Stimulated activated naive CD8-positive, alpha-beta T cell treated with anti-CD3 and anti-CD28 coated beads, Interleukin-15, Interleukin-2, amounts not matched to agents 100 U/mL and 50 U/mL, for 24 hours (primary cell): ENCODE measurements around the gene GABPB2.

Source experiments
- ATAC-seq: fragments of 150-1000 bp; cut with Tn5 transposase; one replicate; pipeline ENCODE4 v1.10.0; 2021
- DNase-seq: peaks from one replicate; pipeline ENCODE4 v3.0.0; 2021

The GABPB2 gene

GRCh38 chr1:151133018-151133806 lies 62.7 kb downstream of the GABPB2 start:
- no peak for ATAC-seq
- DNase-seq: no peak

- DNase-seq (no peak), ATAC-seq (no peak)
Observed at GRCh38 chr1:151134396-151134795, 63.8 kb downstream of the GABPB2 start.

DNA sequence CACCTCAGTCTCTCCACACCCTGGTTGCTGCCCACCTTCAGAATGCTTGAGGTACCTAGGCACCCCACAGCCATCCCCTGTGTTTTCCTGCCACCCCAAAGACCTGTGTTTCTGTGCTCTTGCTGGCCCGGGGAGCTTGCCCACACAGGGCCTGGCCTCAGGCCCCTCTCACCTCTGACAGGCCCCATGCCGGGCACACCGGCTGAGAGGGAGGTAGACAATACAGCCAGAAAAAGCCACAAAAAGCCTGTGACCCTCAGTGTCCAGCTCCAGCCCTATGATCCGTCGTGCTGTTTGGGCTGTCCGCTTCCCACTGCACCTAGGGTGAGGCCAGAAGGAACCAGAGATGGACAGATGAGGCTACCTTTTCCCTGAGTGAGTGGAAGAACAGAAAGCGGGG lies 64.4 kb downstream of the GABPB2 start:
- no peak for ATAC-seq
- DNase-seq: no peak

DNA sequence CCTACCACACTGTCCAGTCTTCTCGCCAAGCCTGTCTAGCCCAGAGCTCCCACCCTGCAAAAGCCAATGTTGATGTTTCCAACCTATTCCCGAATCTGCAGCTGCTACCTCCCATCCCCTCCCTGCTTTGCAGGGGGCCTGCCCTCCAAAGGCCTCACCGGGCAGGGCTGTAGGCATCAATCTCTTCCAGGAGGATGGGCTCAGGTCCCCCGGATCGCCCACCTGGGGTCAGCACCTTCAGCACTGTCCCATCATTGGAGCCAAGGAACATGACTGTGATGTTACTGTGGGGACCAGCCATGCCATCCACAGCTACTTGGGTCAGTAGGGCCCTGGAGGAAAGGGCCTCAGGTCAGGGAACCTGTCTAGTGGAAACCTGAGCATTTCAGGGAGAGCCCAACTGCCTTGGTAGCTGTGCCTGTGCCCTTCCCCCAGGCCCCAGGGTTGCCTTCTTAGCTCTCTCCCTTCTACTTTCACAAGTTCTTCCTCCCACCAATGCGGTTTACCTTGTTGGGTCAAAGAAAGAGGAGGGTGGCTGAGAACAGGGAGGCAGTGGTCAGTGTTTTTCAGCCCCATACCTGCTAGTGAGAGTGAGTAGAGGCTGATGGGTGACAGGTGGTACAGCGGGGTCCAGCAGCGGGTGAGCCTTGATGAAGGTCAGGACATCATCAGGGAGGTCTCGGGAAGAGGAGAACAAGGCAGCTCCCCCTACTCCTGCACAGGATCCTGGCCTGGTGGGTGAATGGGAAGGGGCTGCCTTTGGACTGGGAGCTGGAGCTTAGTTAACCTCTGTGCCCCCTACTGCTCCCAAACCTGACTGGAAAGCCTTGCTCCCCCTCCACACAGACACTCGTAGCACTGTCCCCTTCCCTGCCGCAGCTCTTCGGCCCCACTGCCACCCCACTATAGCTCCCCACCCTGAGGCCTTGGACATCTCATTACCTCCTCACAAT lies 65.1 kb downstream of the GABPB2 start:
- DNase-seq (no peak), ATAC-seq (no peak)

GRCh38 chr1:151137789-151138188 lies 67.2 kb downstream of the GABPB2 start:
- ATAC-seq (no peak), DNase-seq (no peak)

DNA sequence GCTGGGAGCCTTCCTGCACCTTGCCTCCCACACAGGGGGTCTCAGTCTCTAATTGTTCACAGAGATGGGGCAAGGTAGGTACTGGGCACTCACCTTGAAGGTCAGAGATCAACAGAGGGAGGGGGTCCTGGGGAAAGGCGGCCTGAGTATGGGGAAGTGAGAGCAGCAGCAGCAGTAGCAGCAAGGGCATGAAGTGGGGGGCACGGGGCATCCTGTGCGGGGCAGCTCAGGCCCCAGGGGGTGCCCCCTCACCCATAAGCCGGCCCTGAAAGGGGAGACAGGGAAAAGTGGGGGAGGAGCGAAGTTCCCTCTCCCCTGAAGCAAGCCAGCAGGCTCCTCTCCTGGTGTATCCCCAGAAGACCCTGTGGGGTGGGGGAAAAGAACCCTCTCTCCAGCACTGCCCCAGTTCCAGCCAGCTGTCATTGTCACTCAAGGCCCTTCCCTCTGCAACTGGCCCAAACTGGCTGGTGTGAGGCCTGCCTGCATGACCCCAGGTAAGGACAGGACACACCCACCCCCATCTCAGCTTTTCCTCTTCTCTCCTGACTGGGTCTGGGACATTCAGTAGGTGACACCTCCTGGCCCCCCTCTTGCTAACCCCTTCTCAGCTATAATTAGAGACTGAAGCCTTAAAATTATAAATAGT lies 72.0 kb downstream of the GABPB2 start:
- DNase-seq: no peak
- ATAC-seq: no peak

DNA sequence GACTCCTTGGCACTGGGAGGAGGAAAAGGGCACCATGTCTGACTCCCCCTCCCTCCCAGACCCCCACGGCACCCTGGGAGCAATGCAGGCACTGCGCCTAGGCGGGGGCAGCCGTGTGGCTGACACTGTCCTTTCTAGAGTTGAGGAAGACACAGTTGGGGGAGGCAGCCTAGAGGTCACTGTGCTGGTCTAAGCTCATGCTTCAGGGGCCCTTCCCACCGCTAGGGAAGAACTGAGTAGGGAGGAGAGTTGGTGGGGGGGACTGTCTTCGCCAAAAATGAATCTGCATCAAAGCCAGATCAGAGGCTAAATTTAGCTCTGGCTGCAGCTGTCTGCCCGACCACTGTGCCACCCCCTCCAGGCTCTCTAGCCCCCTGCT lies 72.5 kb downstream of the GABPB2 start:
- no peak for DNase-seq
- no peak for ATAC-seq

DNA sequence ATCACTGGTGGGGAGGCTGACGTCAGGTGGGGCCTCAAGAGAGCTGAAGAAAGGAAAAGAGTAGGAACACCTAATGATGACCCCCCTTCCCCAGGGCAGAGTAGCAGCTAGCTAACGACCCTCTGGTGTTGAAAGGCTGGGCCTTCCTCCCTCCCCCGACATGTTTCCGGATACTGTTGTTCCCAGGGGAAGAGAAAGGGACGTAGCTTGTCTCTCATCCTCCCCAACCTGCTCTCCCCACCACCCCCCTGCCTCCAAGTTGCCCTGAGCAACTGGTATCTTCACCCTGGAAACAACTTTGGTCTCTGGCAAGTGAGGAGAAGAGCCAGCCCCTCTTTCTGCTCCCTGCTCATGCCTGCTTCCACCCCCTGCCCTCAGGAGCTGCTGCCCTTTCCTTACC lies 73.4 kb downstream of the GABPB2 start:
- no peak for DNase-seq
- no peak for ATAC-seq

GRCh38 chr1:151144474-151145303 lies 74.1 kb downstream of the GABPB2 start:
- ATAC-seq (no peak), DNase-seq (no peak)

GRCh38 chr1:151145304-151146071 lies 74.9 kb downstream of the GABPB2 start:
- DNase-seq: peak; percentile 30
- ATAC-seq: no peak

GRCh38 chr1:151146072-151146411 lies 75.5 kb downstream of the GABPB2 start:
- ATAC-seq (no peak), DNase-seq (no peak)

DNA sequence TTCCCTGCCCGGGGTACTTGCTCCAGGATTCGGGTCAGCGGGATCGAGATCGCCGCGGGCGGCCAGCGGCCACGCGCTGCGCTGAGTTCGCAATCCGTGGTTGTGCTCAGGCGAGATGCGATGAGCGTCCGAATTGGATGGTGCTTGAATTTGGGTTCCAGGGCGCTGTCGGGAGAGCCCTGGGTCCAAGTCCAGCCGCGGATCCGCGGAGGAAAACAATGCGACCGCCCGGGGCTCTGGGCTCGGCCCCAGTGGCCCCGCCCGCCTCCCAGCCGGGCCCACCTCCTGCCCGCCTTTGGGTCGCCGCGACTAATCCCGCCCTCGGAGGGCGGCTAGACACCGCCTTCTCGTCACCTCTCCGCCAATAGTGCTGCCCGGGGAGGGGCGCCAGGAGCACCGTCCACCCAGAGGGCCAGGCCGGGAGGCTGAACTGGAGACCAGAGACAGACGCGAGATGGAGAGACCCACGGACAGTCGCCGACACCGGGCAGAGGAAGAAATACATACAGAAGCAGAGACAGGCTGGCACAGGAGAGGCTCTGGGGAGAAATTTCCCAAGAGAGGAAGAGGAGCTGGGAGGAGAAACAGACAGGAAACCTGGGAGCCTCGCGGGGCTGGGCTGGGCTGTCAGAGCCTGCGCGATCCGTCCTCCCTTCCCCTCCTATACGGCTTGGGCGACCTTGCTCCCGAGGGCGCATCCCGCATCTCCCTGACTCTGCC lies 76.0 kb downstream of the GABPB2 start, which contains the start of gene SEMA6C:
Gene SEMA6C, minus strand, starts transcription at position 220 of the 720 bp plus-strand sequence. CDS start 4,010 bp downstream, outside the sequence.
- ATAC-seq (peak; percentile 100), DNase-seq (peak; percentile 90)

GRCh38 chr1:151147132-151147503 lies 76.6 kb downstream of the GABPB2 start:
- ATAC-seq (no peak), DNase-seq (no peak)

DNA sequence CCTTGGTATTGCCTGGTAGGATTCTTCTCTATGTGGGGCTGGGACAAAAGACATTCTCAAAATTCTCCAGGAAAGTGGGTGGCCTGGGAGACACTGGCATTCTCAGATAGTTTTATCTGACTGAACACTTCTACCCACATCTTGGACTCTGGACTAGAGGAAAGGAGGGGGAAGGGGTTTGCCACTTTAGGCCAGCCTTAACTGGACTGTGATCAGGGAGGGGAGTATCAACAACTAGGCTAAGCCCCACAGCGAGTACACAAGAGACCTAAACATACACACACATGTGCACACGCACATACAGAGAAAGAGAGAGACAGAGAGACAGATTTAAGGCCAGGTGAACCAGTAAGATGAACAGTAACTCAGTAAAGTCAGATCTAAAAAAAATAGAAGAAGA lies 77.1 kb downstream of the GABPB2 start:
- DNase-seq (no peak), ATAC-seq (no peak)

DNA sequence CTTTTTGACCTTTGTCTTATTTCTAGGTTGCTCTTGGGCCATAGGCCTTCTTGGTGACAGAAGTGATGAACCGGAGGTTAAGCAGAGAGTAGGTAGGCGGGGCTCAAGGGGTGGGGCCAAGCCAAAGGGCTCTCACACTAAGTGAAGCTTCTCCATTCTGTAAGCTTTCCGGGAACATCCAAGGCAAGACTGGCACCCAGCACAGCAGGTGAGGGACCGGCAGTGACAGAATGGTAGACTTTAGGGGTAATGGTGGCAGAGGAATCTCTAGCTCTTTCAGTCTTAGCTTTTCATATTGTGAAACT lies 85.9 kb downstream of the GABPB2 start, which contains the start of gene TNFAIP8L2:
Gene TNFAIP8L2, plus strand, starts transcription at position 135 of the 305 bp plus-strand sequence. CDS start 2,049 bp downstream, outside the sequence.
- ATAC-seq: peak; percentile 82
- DNase-seq: peak; percentile 86

DNA sequence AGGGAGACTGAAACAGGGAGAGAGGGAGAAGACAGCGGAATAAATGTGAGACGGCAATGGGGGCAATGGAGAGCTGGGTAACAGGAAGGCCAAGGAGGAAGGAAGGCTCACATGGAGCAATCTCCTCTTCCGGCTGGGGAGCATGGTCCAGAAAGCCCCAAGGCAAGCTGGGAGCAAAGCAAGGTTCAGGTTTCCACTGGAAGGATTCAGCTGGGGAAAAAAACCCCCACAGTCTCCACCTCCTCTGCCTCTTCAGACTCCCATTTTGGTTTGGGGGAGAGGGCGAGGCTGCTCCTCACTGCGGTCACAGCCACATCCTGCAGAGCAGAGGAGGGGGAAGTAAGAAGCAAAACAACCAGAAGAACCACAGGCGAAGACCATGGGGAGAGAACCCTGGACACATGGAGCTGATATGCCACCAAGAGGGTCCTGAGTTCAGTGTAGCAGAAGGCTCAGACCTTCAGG lies 86.5 kb downstream of the GABPB2 start:
- ATAC-seq: peak; percentile 53
- peak; percentile 74 for DNase-seq

DNA sequence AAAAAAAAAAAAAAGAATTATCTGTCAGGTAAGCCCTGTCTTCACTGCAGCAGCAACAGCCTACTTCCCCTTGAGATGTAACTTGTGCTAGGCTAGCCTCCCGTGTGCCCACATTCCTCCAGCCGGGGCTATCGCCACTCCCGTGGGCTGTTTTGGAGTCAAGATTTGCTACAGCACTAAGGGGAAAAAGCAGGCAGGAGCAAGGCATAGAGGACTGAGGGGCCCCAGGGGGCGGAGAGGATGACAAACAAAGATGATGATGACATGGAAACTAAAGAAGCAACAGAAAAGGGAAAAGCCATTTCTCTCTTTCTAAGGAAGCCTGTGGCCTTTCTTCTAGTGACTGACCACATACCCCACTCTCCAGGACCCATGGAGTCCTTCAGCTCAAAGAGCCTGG lies 87.8 kb downstream of the GABPB2 start:
- ATAC-seq: peak; percentile 45
- peak; percentile 75 for DNase-seq

GRCh38 chr1:151158751-151159251 lies 88.2 kb downstream of the GABPB2 start:
- DNase-seq (peak; percentile 31), ATAC-seq (no peak)

DNA sequence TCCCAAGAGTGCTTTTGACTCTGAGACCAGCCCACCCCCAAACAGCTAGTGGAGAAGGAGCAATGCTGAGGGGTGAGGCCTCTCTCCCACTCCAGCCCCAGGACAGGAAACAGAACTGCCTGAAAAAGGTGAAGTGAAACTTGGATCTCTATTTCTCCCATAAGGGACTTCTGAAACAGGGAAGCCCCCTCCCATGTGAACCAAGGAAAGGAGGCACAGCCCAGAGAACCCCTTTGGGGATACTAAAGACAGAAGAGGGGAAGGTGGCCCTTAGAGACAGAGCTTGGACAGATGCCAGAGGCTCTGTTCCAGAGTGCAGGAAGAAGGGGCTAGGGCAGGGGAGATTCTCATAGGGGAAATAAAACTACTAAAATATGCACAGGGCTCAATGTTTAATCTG lies 88.8 kb downstream of the GABPB2 start:
- ATAC-seq (no peak), DNase-seq (no peak)

DNA sequence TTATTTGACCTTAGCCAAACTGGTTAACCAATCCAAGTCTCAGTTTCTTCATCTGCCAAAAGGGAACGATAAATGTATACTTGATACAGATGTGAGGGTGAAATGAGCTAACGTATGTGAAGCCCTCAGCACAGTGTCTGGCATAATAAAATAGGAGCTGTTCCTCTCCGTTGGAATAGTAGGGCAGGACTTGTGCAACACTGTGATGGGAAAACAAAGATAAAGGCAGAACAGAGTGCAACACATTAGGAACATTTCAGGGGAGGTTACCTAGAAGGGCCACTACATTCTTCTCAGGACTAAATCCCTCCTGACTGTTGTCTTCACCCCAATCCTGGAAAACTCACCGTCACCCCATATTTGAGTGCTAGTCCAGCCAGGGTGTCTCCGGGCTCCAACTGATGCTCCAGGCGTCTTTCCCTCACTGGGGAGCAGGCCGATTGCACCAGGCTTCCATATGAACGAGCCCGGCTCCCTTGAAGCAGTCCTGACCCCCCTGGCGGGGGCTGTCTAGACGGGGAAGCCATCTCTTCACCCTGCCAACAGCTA lies 94.2 kb downstream of the GABPB2 start:
- ATAC-seq: no peak
- DNase-seq: no peak
